Dermis microvascular lymphatic vessel endothelial cell (primary cell): ENCODE measurements around the gene LSM14A. TPM values are rescaled to one million over a fixed set of nuclear protein-coding genes. Genes with fewer than 3 reads are reported as not detected.
"Not testable (repeated sequence)": the region's sequence is repeated elsewhere in the genome, so short reads cannot be mapped to it uniquely, and the experiment has no call there.

Experiments used
- DNase-seq, 2 donors: peaks; one replicate each; pipeline versions ENCODE4 v3.0.0 to v3.0.0-alpha.2; 2010; ENCODE audit warnings: low read depth in 2 of 2
- total RNA-seq: library from RNA; depleted of rRNA; stranded (reverse); fragments of >200 nt; gene quantifications from 2 replicates; pipeline ENCODE4 v1.2.1, GENCODE V29; 2014

The LSM14A gene
- total RNA-seq, 1 donor from 2014 or later = 108 TPM

- DNase-seq = no peak
Observed at GRCh38 chr19:34189917-34190425, 17.7 kb downstream of the LSM14A start.

- DNase-seq = no peak
Observed at GRCh38 chr19:34191355-34191962, 19.2 kb downstream of the LSM14A start.

GRCh38 chr19:34193439-34193838 is 21.1 kb downstream of the LSM14A start:
- no peak for DNase-seq

DNA sequence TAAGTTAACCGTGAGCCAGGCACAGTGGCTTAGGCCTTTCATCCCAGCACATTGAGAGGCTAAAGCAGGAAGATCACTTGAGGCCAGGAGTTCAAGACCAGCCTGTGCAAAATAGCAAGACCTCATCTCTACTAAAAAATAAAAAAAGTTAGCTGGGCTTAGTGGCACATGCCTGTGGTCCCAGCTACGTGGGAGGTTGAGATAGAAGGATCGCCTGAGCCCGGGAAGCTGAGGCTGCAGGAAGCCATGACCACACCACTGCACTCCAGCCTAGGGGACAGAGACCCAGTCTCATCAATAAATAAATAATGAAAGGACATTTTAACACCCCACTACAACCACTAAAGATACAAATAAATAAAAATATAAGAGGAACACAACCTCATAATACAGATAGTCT is 21.6 kb downstream of the LSM14A start:
- DNase-seq = no peak

DNA sequence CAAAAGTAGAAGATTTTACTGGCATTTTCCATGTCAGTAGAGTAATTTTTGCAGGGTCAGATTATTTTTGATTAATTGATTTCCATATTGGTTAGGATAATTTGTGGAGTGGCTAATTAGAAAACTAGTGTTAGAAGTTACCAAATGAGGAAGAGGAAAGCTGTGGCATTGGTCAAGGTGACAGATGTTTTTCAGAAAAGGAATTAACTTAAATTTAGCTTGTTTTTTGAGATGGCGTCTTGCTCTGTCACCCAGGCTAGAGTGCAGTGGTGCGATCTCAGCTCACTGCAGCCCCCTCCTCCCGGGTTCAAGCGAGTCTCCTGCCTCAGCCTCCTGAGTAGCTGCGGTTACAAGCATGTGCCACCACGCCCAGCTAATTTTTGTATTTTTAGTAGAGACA is 28.8 kb downstream of the LSM14A start:
- DNase-seq = no peak

DNA sequence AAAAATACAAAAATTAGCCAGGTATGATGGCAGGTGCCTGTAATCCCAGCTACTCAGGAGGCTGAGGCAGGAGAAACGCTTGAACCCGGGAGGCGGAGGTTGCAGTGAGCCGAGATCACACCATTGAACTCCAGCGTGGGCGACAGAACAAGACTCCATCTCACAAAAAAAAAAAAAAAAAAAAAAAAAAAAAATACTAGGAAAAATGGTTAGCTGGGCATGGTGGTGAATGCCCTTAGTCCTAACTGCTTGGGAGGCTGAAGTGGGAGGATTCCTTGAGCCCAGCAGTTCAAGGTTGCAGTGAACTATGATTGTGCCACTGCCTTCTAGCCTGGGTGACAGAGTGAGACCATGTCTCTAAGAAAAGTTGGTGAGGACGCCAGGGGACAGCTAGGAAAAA is 33.0 kb downstream of the LSM14A start:
- DNase-seq = not testable (repeated sequence)

DNA sequence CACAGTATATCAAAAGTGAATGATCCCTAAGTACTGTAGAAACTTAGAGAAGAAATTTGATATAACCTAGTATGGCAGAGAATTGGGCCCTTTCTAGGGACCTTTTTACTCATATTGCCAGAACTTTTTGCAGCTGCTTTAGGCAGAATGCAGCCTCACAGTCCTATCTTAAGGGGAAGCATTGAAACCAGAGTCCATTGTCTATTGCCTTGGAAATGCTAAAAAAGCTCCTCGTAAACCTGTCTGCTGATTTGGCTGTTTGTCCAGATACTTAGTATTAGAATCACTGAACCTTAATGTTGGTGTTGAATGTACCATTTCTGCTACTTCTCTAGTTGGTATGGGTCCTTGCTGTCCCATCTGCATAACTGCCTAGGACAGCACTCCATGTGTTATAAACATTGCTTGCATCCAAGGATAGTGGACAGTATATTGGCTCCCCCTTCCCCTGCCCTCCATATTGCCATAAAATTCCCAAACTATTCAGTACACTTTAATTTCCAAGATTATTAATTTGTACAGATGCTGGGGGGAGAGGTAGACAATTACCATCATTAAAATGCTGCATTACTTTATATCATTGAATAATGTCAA is 36.1 kb downstream of the LSM14A start:
- no peak for DNase-seq

DNA sequence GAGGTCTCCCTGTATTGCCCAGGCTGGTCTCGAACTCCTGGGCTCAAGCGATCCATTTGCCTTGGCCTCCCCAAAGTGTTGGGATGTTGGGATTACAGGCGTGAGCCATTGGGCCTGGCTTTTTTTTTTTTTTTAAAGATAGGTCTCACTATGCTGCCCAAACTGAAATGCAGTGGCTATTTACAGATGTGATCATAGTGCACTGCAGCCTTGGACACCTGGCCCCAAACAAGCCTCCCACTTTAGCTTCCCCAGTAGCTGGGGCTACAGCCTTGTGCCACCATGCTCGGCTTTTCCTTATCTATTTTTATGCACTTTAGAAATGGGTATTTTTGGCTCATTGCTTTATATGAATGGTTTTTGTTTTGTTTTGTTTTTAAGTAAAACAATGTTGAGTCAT is 37.4 kb downstream of the LSM14A start:
- no peak for DNase-seq

DNA sequence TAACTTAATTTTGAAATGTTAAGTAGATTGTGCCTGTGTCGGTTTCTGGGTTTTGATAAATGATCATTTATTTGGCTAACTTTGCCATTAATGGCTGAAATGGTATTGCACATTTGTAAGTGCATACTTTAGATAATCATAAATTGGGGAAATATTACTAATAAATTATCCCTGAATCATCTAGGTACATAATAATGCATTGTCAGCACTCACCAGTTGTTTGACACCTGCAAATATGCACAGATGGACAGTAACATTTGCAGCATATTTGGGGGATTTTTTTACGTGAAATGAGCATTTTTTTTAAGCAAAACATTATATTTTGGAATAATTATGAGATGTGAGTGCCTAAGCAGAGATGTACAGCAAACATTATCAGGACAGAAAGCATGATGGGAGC is 41.0 kb downstream of the LSM14A start:
- DNase-seq = no peak

DNA sequence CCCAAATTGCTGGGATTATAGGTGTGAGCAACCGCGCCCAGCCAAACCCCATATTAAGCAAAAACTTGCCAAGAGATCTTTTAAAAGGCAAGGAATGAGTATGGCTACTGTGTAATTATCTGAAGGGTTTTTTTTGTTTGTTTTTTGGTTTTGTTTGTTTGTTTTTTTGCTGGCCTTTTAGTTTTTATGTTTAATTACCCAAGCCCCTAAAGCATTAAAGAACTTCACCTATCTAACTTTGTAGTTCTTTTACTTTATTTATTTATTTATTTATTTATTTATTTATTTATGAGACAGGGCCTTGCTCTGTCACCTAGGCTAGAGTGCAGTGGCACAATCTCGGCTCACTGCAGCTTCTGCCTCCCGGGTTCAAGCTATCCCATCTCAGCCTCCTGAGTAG is 41.7 kb downstream of the LSM14A start:
- no peak for DNase-seq

- no peak for DNase-seq
Observed at GRCh38 chr19:34215006-34215665, 42.8 kb downstream of the LSM14A start.

- no peak for DNase-seq
Observed at GRCh38 chr19:34215666-34216038, 43.3 kb downstream of the LSM14A start.

DNA sequence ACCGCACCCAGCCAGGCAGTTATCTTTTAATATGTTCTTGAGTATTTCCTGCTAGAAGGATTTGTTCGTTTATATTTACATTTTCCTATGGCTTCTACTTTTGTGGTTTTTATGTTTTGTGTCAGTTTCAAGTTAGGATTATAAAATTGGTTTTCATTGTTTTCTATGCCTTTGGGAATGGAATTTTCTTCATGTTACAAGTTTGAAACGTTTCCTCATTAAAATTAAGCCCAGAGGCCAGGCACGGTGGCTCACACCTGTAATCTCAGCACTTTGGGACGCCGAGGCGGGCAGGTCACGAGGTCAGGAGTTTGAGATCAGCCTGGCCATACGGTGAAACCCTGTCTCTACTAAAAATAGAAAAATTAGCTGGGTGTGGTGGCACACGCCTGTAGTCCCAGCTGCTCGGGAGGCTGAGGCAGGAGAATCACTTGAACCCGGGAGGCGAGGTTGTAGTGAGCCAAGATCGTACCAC is 44.5 kb downstream of the LSM14A start:
- not testable (repeated sequence) for DNase-seq

- peak in 1 of 2 donors; percentile 69 for DNase-seq
Observed at GRCh38 chr19:34217952-34218817, 45.9 kb downstream of the LSM14A start.

DNA sequence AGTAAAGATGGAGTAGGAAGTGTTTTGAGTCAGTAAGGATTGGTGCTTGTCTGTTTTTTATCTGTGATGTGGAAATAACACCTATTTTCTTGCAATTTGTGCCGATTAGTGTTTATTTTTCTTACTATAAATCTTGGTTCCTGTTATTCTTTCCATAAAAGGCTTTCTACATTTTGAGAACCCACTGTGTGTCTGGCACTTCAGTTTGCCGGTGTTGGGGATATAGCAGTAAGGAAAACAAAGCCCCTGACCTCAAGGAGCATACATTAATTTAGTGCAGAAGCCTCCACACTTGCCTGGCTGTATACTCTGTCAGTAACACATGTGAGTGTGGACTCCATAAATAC is 46.5 kb downstream of the LSM14A start:
- DNase-seq = peak in 1 of 2 donors; percentile 22

DNA sequence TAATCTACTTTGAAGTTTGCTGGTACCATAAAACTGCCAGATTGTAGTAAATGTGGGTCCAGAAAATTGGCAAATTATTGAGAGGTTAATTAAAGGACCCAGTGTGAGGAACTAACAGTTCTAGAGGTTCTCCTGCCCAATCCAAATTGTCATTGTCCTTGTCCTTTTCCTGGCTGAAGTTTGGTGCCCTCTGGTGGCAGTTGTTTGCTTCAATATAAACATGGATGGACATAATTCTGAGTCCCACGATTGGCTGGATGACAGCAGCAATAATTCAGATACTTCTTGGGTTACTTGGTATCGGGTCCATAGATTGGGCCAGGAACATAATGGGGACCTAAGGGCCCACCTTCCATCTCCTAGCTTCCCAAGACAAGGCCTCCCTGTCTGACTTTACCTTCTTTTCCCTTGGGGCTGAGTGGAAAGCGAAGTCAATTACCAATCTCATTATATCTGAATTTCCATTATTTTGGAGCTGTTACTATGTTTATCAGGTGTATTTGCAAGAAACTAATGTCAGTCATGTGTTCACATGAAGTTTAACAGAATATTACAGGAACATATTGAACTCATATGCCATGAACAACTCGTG is 48.3 kb downstream of the LSM14A start:
- DNase-seq = peak; percentile 71 to 77

- no peak for DNase-seq
Observed at GRCh38 chr19:34222386-34222785, 50.1 kb downstream of the LSM14A start.

- no peak for DNase-seq
Observed at GRCh38 chr19:34224996-34225658, 52.8 kb downstream of the LSM14A start.

DNA sequence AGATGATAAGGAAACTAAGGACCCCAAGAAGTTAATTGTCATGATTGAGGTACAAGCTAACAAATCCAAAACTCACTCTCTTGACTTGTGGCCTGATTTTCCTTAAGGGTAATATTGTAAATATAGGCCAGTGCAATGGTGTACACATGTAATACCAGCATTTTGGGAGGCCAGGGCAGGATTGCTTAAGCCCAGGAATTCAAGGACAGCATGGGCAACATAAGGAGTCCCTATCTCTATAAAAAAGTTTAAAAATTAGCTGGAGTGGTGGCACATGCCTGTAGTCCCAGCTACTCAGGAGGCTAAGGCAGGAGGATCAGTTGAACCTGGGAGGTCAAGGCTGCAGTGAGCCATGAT is 53.3 kb downstream of the LSM14A start:
- no peak for DNase-seq

GRCh38 chr19:34226036-34226435 is 53.7 kb downstream of the LSM14A start:
- DNase-seq = no peak

DNA sequence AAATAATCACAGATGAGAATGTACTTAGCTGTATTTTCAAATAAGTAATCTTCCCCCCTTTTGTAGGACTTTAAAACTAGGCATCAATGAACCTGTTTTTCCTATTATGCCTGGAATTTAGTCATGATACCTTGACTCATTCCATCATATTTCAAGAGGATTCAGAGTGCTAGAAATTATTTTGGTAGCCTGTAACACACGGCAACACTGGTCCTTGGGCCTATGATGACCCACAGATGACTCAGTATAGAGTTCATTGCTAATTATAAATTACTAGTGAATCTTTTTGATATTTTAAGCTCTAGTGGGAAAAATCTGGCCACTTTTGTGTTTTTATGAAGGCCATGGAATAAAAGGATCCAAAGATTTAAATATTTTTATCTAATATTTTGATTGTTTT is 56.0 kb downstream of the LSM14A start:
- no peak for DNase-seq
